ENCODE measurements around the gene GRIK3. TPM values are rescaled to one million over a fixed set of nuclear protein-coding genes. Genes with fewer than 3 reads are reported as not detected.

GRIK3 gene
- total RNA-seq, 2 experiments from 2014 or later: 16.3 to 55.0 TPM

- H2AFZ ChIP-seq (ENCODE audit: low read length): no peak overlapping the region
- intact Hi-C loops (cut with micrococcal nuclease; ENCODE audit: unreplicated experiment): no loop called here
- H4K20me1 ChIP-seq (ENCODE audit: insufficient read depth, low read length): no peaks in the 10 kb centered on the region
- no peak overlapping the region for H3K4me3 ChIP-seq (ENCODE audit: low read depth, low read length, poor library complexity, severe bottlenecking)
- TF ChIP-seq EZH2phosphoT487 (IDR thresholded peaks at IDR 0.05; ENCODE audit: borderline replicate concordance, low read depth, low read length): no peak
- no peak for TF ChIP-seq CTCF (conservative IDR thresholded peaks at IDR 0.05; ENCODE audit: low read length)
- no peaks in the 10 kb centered on the region for H3K9me2 ChIP-seq (ENCODE audit: insufficient read depth, low read length)
- no peak overlapping the region for H3K4me2 ChIP-seq (ENCODE audit: low read length)
- peaks cover 16% of the 10 kb centered on the region for H3K4me1 ChIP-seq (ENCODE audit: insufficient read depth, low read length, poor library complexity, severe bottlenecking)
- 0 out of 2 replicates have a peak, but pooled peaks cover 6% of the 10 kb centered on the region for H3K9me3 ChIP-seq (ENCODE audit: low read length)
- DNase-seq (ENCODE audit: low spot score): no peak
- ChIA-PET POLR2A (interaction anchor here (0.9 to 1.0 kb wide), 2 partner anchors 13 to 85 kb away, joined by 3 read pairs; no protein-coding TSS in a partner anchor), CTCF (ENCODE audit: unreplicated experiment) (no interaction called here)
- peaks cover 6% of the 10 kb centered on the region; the same call in 1 of the 2 replicates for H3K79me2 ChIP-seq (ENCODE audit: insufficient read depth, low read depth, low read length)
- BruUV-seq (replicated peaks): no TSS peak
- H3K36me3 ChIP-seq (ENCODE audit: insufficient read depth, low read length): peaks cover 51% of the 10 kb centered on the region
- no peak overlapping the region for H3K27ac ChIP-seq (ENCODE audit: low read depth, low read length, poor library complexity, severe bottlenecking)
Observed at GRCh38 chr1:37016121-37016520, 18.2 kb downstream of the GRIK3 start.

- intact Hi-C loops (cut with micrococcal nuclease; ENCODE audit: unreplicated experiment): no loop called here
- peaks cover 16% of the 10 kb centered on the region for H3K4me1 ChIP-seq (ENCODE audit: insufficient read depth, low read length, poor library complexity, severe bottlenecking)
- H3K36me3 ChIP-seq (ENCODE audit: insufficient read depth, low read length): peaks cover 51% of the 10 kb centered on the region
- ChIA-PET CTCF (ENCODE audit: unreplicated experiment) (no interaction called here), POLR2A (interaction anchor here (0.9 to 1.0 kb wide), 2 partner anchors 13 to 85 kb away, joined by 3 read pairs; no protein-coding TSS in a partner anchor)
- BruUV-seq (replicated peaks): no TSS peak
- H3K9me2 ChIP-seq (ENCODE audit: insufficient read depth, low read length): no peaks in the 10 kb centered on the region
- TF ChIP-seq EZH2phosphoT487 (IDR thresholded peaks at IDR 0.05; ENCODE audit: borderline replicate concordance, low read depth, low read length) (no peak), CTCF (conservative IDR thresholded peaks at IDR 0.05; ENCODE audit: low read length) (no peak)
- H3K79me2 ChIP-seq (ENCODE audit: insufficient read depth, low read depth, low read length): peaks cover 6% of the 10 kb centered on the region; the same call in 1 of the 2 replicates
- H3K9me3 ChIP-seq (ENCODE audit: low read length): 0 out of 2 replicates have a peak, but pooled peaks cover 6% of the 10 kb centered on the region
- no peak overlapping the region for H3K27ac ChIP-seq (ENCODE audit: low read depth, low read length, poor library complexity, severe bottlenecking)
- H3K4me3 ChIP-seq (ENCODE audit: low read depth, low read length, poor library complexity, severe bottlenecking): no peak overlapping the region
- DNase-seq (ENCODE audit: low spot score): no peak
- H2AFZ ChIP-seq (ENCODE audit: low read length): no peak overlapping the region
- no peaks in the 10 kb centered on the region for H4K20me1 ChIP-seq (ENCODE audit: insufficient read depth, low read length)
- no peak overlapping the region for H3K4me2 ChIP-seq (ENCODE audit: low read length)
Observed at GRCh38 chr1:37015713-37016112, 18.6 kb downstream of the GRIK3 start.

- Histone ChIP-seq H3K4me2 (ENCODE audit: low read length) (peak overlapping the region; percentile 33), H3K9me3 (ENCODE audit: low read length) (no peaks in the 10 kb centered on the region), H3K9me2 (ENCODE audit: insufficient read depth, low read length) (no peaks in the 10 kb centered on the region), H3K79me2 (ENCODE audit: insufficient read depth, low read depth, low read length) (no peaks in the 10 kb centered on the region; the same call in 1 of the 2 replicates), H3K36me3 (ENCODE audit: insufficient read depth, low read length) (peaks cover 22% of the 10 kb centered on the region), H4K20me1 (ENCODE audit: insufficient read depth, low read length) (no peaks in the 10 kb centered on the region), H3K4me3 (ENCODE audit: low read depth, low read length, poor library complexity, severe bottlenecking) (no peak overlapping the region), H3K4me1 (ENCODE audit: insufficient read depth, low read length, poor library complexity, severe bottlenecking) (peaks cover 27% of the 10 kb centered on the region), H3K27ac (ENCODE audit: low read depth, low read length, poor library complexity, severe bottlenecking) (peak overlapping the region; percentile 16), H2AFZ (ENCODE audit: low read length) (no peak overlapping the region)
- TF ChIP-seq CTCF (conservative IDR thresholded peaks at IDR 0.05; ENCODE audit: low read length) (no peak), EZH2phosphoT487 (IDR thresholded peaks at IDR 0.05; ENCODE audit: borderline replicate concordance, low read depth, low read length) (no peak)
- no TSS peak for BruUV-seq (replicated peaks)
- ChIA-PET POLR2A (interaction anchor here (2.0 kb wide), 1 partner anchor 12 kb away, joined by 6 read pairs; no protein-coding TSS in a partner anchor), CTCF (ENCODE audit: unreplicated experiment) (no interaction called here)
- DNase-seq (ENCODE audit: low spot score): peak; percentile 45
- intact Hi-C loops (cut with micrococcal nuclease; ENCODE audit: unreplicated experiment): no loop called here
Observed at GRCh38 chr1:37012226-37012625, 22.1 kb downstream of the GRIK3 start.

Measured in OCI-LY7 (cell line).